Heart left ventricle (tissue), 16 donors: Measurements from ENCODE around the gene ANKRD33. TPM values are rescaled to one million over a fixed set of nuclear protein-coding genes. Genes with fewer than 3 reads are reported as not detected.

ENCODE experiments used
- ATAC-seq, 4 donors: fragments of 200-7000 bp; cut with Tn5 transposase; one replicate each; pipeline ENCODE4 v1.9.1; 2020 to 2022; ENCODE audit warnings: moderate library complexity in 4 of 4, mild to moderate bottlenecking in 3 of 4, moderate number of reproducible peaks in 1 of 4
- DNase-seq, 5 donors: peaks; one replicate each; pipeline ENCODE4 v3.0.0-alpha.2; 2020
- H3K27ac ChIP-seq, 12 donors: fragments of 200-600 bp; sonication (generic) in 4 of 12; one replicate each; pipeline versions ENCODE4 v1.5.0 to v1.8.0; 2016 to 2022; ENCODE audit warnings: mild to moderate bottlenecking in 2 of 12
- H3K27me3 ChIP-seq, 9 donors: fragments of 200-600 bp; sonication (generic) in 2 of 9; one replicate each; pipeline versions ENCODE4 v1.5.1 to v1.8.0; 2016 to 2022; ENCODE audit warnings: mild to moderate bottlenecking in 3 of 9
- H3K36me3 ChIP-seq, 9 donors: fragments of 200-600 bp; sonication (generic) in 2 of 9; one replicate each; pipeline versions ENCODE4 v1.5.0 to v1.8.0; 2018 to 2022; ENCODE audit warnings: mild to moderate bottlenecking in 2 of 9
- H3K4me1 ChIP-seq, 12 donors: fragments of 200-600 bp; sonication (generic) in 4 of 12; one replicate each; pipeline versions ENCODE4 v1.5.0 to v1.8.0; 2016 to 2022; ENCODE audit warnings: mild to moderate bottlenecking in 3 of 12
- H3K4me3 ChIP-seq, 12 donors: fragments of 200-600 bp; sonication (generic) in 4 of 12; one replicate each; pipeline versions ENCODE4 v1.5.0 to v1.8.0; 2017 to 2022; ENCODE audit warnings: mild to moderate bottlenecking in 9 of 12, moderate library complexity in 4 of 12
- H3K9me3 ChIP-seq, 12 donors: fragments of 200-600 bp; sonication (generic) in 4 of 12; one replicate each; pipeline versions ENCODE4 v1.5.0 to v1.8.0; 2016 to 2022; ENCODE audit warnings: mild to moderate bottlenecking in 1 of 12
- CTCF ChIP-seq, 12 donors: fragments of 200-600 bp; sonication (generic) in 4 of 12; IDR thresholded peaks; one replicate each; pipeline versions ENCODE4 v1.5.0 to v1.8.0; 2018 to 2022; ENCODE audit warnings: antibody characterized with exemption in 12 of 12, mild to moderate bottlenecking in 5 of 12
- POLR2A ChIP-seq, 2 donors: fragments of 450-650 bp; IDR thresholded peaks; one replicate each; pipeline ENCODE4 v1.6.1; 2017; ENCODE audit warnings: antibody characterized with exemption in 2 of 2, mild to moderate bottlenecking in 2 of 2, moderate library complexity in 2 of 2
- WGBS, 4 donors: extraction: QIAGEN DNeasy Blood & Tissue Kit in 2 of 4; methylation state at CpG; one replicate each; pipeline versions ENCODE4 v1.1.5 to v1.1.7; 2013 to 2018; 5-methylcytosine and 5-hydroxymethylcytosine counted together
- intact Hi-C, 10 donors: fragments of 100-400 bp; cut with DNase I; formaldehyde crosslinking; loops; one replicate each; pipeline versions ENCODE4 v1.11.1 to v1.14.2; 2022
- polyA plus RNA-seq, 2 donors: library from polyadenylated mRNA; stranded (reverse); fragments of 200-250 nt; gene quantifications; one replicate each; pipeline ENCODE4 v1.2.3, GENCODE V29; 2013
- total RNA-seq, 9 donors: library from RNA; depleted of rRNA in 2 of 9; stranded (reverse); fragments of >200 nt in 2 of 9; fragmentation: NEBNext Ultra II Directional in 3 of 9; extraction: Animal tissue kit (Norgen Biotek cat#: 25700) in 3 of 9; gene quantifications; one replicate each; pipeline versions ENCODE4 v1.1.0 to v1.2.4, GENCODE V29; 2016 to 2023
- donor health status: ischemic (EF 13 %, LVEDD 7.1; RV severe dilation, severe dysfunction).
- donor health status: healthy with polysubstance abuse.
- donor health status: DM: no; HTN: yes; CAD: no.
- donor health status: DM: no; HTN: no; CAD: no.
- donor health status: ischemic (EF 25% LVEDD 6.9; RV normal size, moderate dysfunction).
- donor health status: ischemic (EF 25% LVEDD 5.7; RV mildly dilated, moderate dysfunction).
- donor health status: healthy.
- donor health status: DM: yes; HTN: yes; CAD: no.
- donor health status: ischemic (EF 35%, LVEDD 5.7; RV mildly dilated, moderate dysfunction).
- donor health status: nonischemic (EF 11% LVEDD 7.7; RV severe dilation, severe dysfunction).
- donor health status: DM: yes; HTN: yes; CAD: no.
- donor health status: PGD.
- donor health status: ischemic (EF 29% LVEDD 5.4; RV normal size, mild dysfunction).
- donor health status: nonischemic (EF 23%, LVEDD 6.1; RV moderate dilation, normal function).

The ANKRD33 gene
- total and polyA plus RNA-seq, 11 donors = not detected

GRCh38 chr12:51926718-51927117, 38.8 kb downstream of the ANKRD33 start:
- intact Hi-C loops = loop anchor here in 3 of 10 donors (2.0 to 10.0 kb wide), 4 partner anchors 34 to 54 kb away; no protein-coding TSS in a partner anchor
- Histone ChIP-seq H3K27ac (peak overlapping the region in 11 of 12 donors; percentile 22 to 81 (median 66)), H3K36me3 (no peaks in the 10 kb centered on the region), H3K9me3 (no peaks in the 10 kb centered on the region), H3K4me3 (no peak overlapping the region), H3K27me3 (no peaks in the 10 kb centered on the region), H3K4me1 (peaks cover 0 to 45% (median 28%) of the 10 kb centered on the region in 12 donors)
- TF ChIP-seq POLR2A (IDR thresholded peaks at IDR 0.05) = no peak
- peak in 9 of 12 donors; percentile 12 to 37 (median 28) for TF ChIP-seq CTCF (IDR thresholded peaks at IDR 0.05)
- peak in 1 of 5 donors; percentile 29 for DNase-seq
- 94 to 99% (median 97%) methylated on average over 2 of the region's 2 CpGs for WGBS, 4 donors
- ATAC-seq = no peak

- no peak overlapping the region for H3K27ac ChIP-seq
- no peaks in the 10 kb centered on the region for H3K9me3 ChIP-seq
- peaks cover 0 to 8% (median 0%) of the 10 kb centered on the region in 12 donors for H3K4me1 ChIP-seq
- no peak for DNase-seq
- 53 to 62% (median 57%) methylated on average over 5 of the region's 5 CpGs for WGBS, 4 donors
- no peak overlapping the region for H3K4me3 ChIP-seq
- no peaks in the 10 kb centered on the region for H3K27me3 ChIP-seq
- TF ChIP-seq CTCF (IDR thresholded peaks at IDR 0.05) = no peak
- no peak for TF ChIP-seq POLR2A (IDR thresholded peaks at IDR 0.05)
- ATAC-seq = no peak
- intact Hi-C loops = no loop called here
- H3K36me3 ChIP-seq = no peaks in the 10 kb centered on the region
Observed at GRCh38 chr12:51932218-51933076, 44.5 kb downstream of the ANKRD33 start.

GRCh38 chr12:51934080-51934479, 46.2 kb downstream of the ANKRD33 start:
- ATAC-seq (no peak), DNase-seq (no peak)
- Histone ChIP-seq H3K9me3 (no peaks in the 10 kb centered on the region), H3K27ac (no peak overlapping the region), H3K4me1 (peaks cover 0 to 8% (median 0%) of the 10 kb centered on the region in 12 donors), H3K4me3 (no peak overlapping the region), H3K27me3 (no peaks in the 10 kb centered on the region), H3K36me3 (no peaks in the 10 kb centered on the region)
- intact Hi-C loops = no loop called here
- WGBS, 4 donors = 93 to 99% (median 95%) methylated on average over 4 of the region's 4 CpGs
- TF ChIP-seq CTCF (IDR thresholded peaks at IDR 0.05) = no peak
- no peak for TF ChIP-seq POLR2A (IDR thresholded peaks at IDR 0.05)

- H3K4me1 ChIP-seq = peaks cover 0 to 15% (median 9%) of the 10 kb centered on the region in 12 donors
- H3K4me3 ChIP-seq = no peak overlapping the region
- H3K36me3 ChIP-seq = no peaks in the 10 kb centered on the region
- intact Hi-C loops = no loop called here
- no peak for TF ChIP-seq POLR2A (IDR thresholded peaks at IDR 0.05)
- TF ChIP-seq CTCF (IDR thresholded peaks at IDR 0.05) = no peak
- H3K27ac ChIP-seq = no peak overlapping the region
- H3K27me3 ChIP-seq = no peaks in the 10 kb centered on the region
- DNase-seq (no peak), ATAC-seq (no peak)
- no peaks in the 10 kb centered on the region for H3K9me3 ChIP-seq
- WGBS, 4 donors = 58 to 83% (median 78%) methylated on average over 2 of the region's 2 CpGs
Observed at GRCh38 chr12:51937926-51938325, 50.0 kb downstream of the ANKRD33 start.
